Calu3 (cell line): ENCODE data around the gene ZG16B. TPM values are rescaled to one million over a fixed set of nuclear protein-coding genes. Genes with fewer than 3 reads are reported as not detected.
A peak's percentile ranks its signal among the peaks of the same experiment; 100 is the strongest.

Source experiments
- BruUV-seq: library from RNA; stranded (reverse); fragments of 400-500 nt; replicated peaks from 2 replicates; lab custom pipeline; 2021; lab: Mats Ljungman, UMichigan
- CTCF ChIA-PET: fragments of 300-600 bp; sonication (Branson Sonifier 250); formaldehyde crosslinking; loops from one replicate; lab custom pipeline; 2022; ENCODE audit warnings: antibody characterized with exemption; lab: Charles Lee
- DNase-seq: peaks from one replicate; pipeline ENCODE4 v3.0.0; 2022
- H3K27ac Mint-ChIP-seq: one replicate; pipeline ENCODE4 v1.8.0; 2022; ENCODE audit warnings: mixed read lengths; ENCODE audit not compliant: unreplicated experiment
- H3K27me3 Mint-ChIP-seq: one replicate; pipeline ENCODE4 v1.8.0; 2022; ENCODE audit warnings: mixed read lengths; ENCODE audit not compliant: unreplicated experiment
- H3K36me3 Mint-ChIP-seq: one replicate; pipeline ENCODE4 v1.8.0; 2022; ENCODE audit warnings: mild to moderate bottlenecking, moderate library complexity, mixed read lengths; ENCODE audit not compliant: insufficient read depth, unreplicated experiment
- H3K4me1 Mint-ChIP-seq: one replicate; pipeline ENCODE4 v1.8.0; 2022; ENCODE audit warnings: mild to moderate bottlenecking, low read depth, mixed read lengths; ENCODE audit not compliant: unreplicated experiment
- H3K4me3 Mint-ChIP-seq: one replicate; pipeline ENCODE4 v1.8.0; 2022; ENCODE audit warnings: mild to moderate bottlenecking, low read depth, moderate library complexity, mixed read lengths; ENCODE audit not compliant: unreplicated experiment
- H3K9me3 Mint-ChIP-seq: one replicate; pipeline ENCODE4 v1.8.0; 2022; ENCODE audit warnings: low read depth, mixed read lengths; ENCODE audit not compliant: unreplicated experiment
- intact Hi-C: fragments of 100-400 bp; cut with micrococcal nuclease; formaldehyde crosslinking; loops from one replicate; pipeline ENCODE4 v1.10.0; 2022; ENCODE audit not compliant: unreplicated experiment
- total RNA-seq: library from RNA; stranded (reverse); gene quantifications from 2 replicates; pipeline ENCODE4 v1.2.3, GENCODE V29; 2022
- TF ChIP-seq, protein P1 (sequence below): fragments of 200-600 bp; IDR thresholded peaks from one replicate; pipeline ENCODE4 v1.8.0; 2022; ENCODE audit warnings: antibody characterized with exemption; ENCODE audit not compliant: unreplicated experiment

Gene ZG16B
- total RNA-seq, 1 experiment from 2014 or later: 10.3 TPM

DNA sequence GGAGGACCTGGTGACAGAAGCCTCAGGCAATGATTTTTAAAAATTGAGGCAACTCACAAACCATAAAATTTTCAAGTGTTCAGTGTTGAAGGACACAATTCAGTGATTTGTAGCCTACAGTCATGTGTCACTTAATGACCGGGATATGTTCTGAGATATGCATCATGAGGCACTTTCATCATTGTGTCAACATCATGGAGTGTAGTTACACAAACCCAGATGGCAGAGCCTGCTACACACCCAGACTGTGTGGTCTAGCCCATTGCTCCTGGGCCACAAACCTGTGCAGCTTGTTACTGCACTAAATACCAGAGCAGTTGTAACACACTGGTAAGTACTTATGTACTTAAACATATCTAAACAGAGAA, 30.3 kb upstream of the ZG16B start:
- TF ChIP-seq, protein P1, sequence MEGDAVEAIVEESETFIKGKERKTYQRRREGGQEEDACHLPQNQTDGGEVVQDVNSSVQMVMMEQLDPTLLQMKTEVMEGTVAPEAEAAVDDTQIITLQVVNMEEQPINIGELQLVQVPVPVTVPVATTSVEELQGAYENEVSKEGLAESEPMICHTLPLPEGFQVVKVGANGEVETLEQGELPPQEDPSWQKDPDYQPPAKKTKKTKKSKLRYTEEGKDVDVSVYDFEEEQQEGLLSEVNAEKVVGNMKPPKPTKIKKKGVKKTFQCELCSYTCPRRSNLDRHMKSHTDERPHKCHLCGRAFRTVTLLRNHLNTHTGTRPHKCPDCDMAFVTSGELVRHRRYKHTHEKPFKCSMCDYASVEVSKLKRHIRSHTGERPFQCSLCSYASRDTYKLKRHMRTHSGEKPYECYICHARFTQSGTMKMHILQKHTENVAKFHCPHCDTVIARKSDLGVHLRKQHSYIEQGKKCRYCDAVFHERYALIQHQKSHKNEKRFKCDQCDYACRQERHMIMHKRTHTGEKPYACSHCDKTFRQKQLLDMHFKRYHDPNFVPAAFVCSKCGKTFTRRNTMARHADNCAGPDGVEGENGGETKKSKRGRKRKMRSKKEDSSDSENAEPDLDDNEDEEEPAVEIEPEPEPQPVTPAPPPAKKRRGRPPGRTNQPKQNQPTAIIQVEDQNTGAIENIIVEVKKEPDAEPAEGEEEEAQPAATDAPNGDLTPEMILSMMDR: no peak
- no peak overlapping the region for H3K4me3 Mint-ChIP-seq
- H3K9me3 Mint-ChIP-seq: peaks cover 7% of the 10 kb centered on the region
- BruUV-seq: no TSS peak
- H3K27me3 Mint-ChIP-seq: no peaks in the 10 kb centered on the region
- peaks cover 29% of the 10 kb centered on the region for H3K4me1 Mint-ChIP-seq
- H3K36me3 Mint-ChIP-seq: peaks cover 6% of the 10 kb centered on the region
- DNase-seq: peak; percentile 42
- peak overlapping the region; percentile 81 for H3K27ac Mint-ChIP-seq
- intact Hi-C loops: no loop called here
- CTCF ChIA-PET: interaction anchor here (0.7 kb wide), 1 partner anchor 572 kb away, joined by 4 read pairs; no protein-coding TSS in a partner anchor

DNA sequence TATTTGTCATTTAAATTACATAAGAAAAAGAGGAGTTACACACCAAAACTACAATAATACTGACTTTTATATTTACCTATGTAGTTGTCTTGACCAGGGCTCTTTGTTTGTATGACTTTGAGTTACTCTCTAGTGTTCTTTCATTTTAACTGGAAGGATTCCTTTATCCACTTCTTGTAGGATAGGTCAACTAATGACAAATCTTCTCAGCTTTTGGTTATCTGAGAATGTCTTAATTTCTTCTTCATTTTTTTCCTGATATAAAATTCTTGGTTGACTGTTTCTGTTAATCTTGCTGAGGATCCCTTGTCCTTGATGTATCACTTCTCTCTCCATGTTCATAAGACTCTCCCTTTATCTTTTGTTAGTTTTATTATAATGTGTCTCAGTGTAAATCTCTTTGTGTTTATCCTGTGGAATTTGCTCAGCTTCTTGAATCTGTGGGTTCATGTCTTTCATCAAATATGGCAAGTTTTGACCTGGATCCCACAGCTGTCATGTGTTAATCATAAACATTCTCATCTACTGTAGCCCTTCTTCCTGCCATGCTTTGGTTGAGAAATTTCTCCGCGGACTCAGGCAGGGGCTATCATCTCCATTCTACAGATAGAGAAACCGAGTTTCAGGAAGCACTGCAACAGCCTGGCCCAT, 26.4 kb upstream of the ZG16B start:
- DNase-seq: no peak
- no TSS peak for BruUV-seq
- CTCF ChIA-PET: interaction anchor here (0.6 kb wide), 1 partner anchor 77 kb away, joined by 4 read pairs; no protein-coding TSS in a partner anchor
- Mint-ChIP-seq H3K4me3 (no peak overlapping the region), H3K9me3 (peaks cover 12% of the 10 kb centered on the region), H3K36me3 (peaks cover 9% of the 10 kb centered on the region), H3K4me1 (peaks cover 12% of the 10 kb centered on the region), H3K27ac (peak overlapping the region; percentile 58), H3K27me3 (no peaks in the 10 kb centered on the region)
- TF ChIP-seq, protein P1: no peak
- intact Hi-C loops: no loop called here

DNA sequence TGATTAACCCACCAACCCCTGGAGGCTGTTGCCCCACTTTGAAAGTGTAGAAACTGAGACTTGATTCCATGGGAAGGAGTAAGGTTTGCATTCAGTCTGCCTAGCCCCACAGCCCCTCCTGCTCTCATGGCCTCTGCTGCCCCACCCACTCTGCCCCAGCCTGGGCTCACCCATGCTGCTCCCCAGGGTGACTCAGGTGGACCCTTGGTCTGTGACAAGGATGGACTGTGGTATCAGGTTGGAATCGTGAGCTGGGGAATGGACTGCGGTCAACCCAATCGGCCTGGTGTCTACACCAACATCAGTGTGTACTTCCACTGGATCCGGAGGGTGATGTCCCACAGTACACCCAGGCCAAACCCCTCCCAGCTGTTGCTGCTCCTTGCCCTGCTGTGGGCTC, 25.4 kb upstream of the ZG16B start:
- intact Hi-C loops: no loop called here
- TF ChIP-seq, protein P1: no peak
- H3K4me3 Mint-ChIP-seq: no peak overlapping the region
- H3K9me3 Mint-ChIP-seq: peaks cover 12% of the 10 kb centered on the region
- CTCF ChIA-PET: no interaction called here
- H3K4me1 Mint-ChIP-seq: peaks cover 6% of the 10 kb centered on the region
- H3K27me3 Mint-ChIP-seq: no peaks in the 10 kb centered on the region
- H3K36me3 Mint-ChIP-seq: peaks cover 9% of the 10 kb centered on the region
- no peak overlapping the region for H3K27ac Mint-ChIP-seq
- no peak for DNase-seq
- no TSS peak for BruUV-seq

DNA sequence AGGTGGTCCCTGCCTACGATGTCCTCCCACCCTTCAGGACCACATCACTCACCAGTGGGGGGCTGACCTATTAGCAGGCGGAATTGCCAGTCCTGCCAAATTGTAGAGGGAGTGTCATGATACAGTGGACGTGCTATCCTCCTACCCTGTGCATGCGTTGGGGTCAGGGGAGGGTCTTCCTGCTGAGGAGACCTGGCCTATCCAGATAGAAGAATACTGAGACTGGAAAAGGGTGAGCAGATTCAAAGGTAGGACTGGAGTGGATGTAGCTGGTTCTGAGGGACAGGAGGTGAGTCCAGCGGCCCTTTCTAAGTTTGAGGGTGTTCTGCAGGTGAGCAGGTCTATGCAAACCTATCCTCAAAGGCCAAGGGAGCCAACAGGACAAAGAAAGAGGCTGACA, 23.8 kb upstream of the ZG16B start:
- CTCF ChIA-PET: no interaction called here
- H3K27ac Mint-ChIP-seq: no peak overlapping the region
- H3K4me3 Mint-ChIP-seq: no peak overlapping the region
- TF ChIP-seq, protein P1: no peak
- H3K36me3 Mint-ChIP-seq: peaks cover 4% of the 10 kb centered on the region
- no TSS peak for BruUV-seq
- DNase-seq: no peak
- peaks cover 5% of the 10 kb centered on the region for H3K27me3 Mint-ChIP-seq
- no peaks in the 10 kb centered on the region for H3K4me1 Mint-ChIP-seq
- intact Hi-C loops: no loop called here
- peaks cover 12% of the 10 kb centered on the region for H3K9me3 Mint-ChIP-seq
